Gastrocnemius medialis (tissue), 4 donors: Measurements from ENCODE around the gene NTN1. TPM values are rescaled to one million over a fixed set of nuclear protein-coding genes. Genes with fewer than 3 reads are reported as not detected.

ENCODE experiments used
- ATAC-seq, 2 donors: fragments of 150-250 bp; one replicate each; pipeline ENCODE4 v1.9.1; 2016
- DNase-seq, 2 donors: peaks; one replicate each; pipeline ENCODE4 v3.0.0-alpha.2; 2019
- H3K27ac ChIP-seq, 4 donors: fragments of 200-600 bp; sonication (generic); 1 replicate in 1 of 4; 2 replicates in 3 of 4; pipeline ENCODE4 v1.5.1; 2016 to 2018; ENCODE audit warnings: mild to moderate bottlenecking in 2 of 4, moderate library complexity in 1 of 4
- H3K27me3 ChIP-seq, 3 donors: fragments of 200-600 bp; sonication (generic) in 2 of 3; 1 replicate in 1 of 3; 2 replicates in 2 of 3; pipeline versions ENCODE4 v1.5.1 to v1.6.0; 2016 to 2019; ENCODE audit warnings: mild to moderate bottlenecking in 1 of 3, moderate library complexity in 1 of 3
- H3K36me3 ChIP-seq, 2 donors: fragments of 200-600 bp; sonication (generic) in 1 of 2; one replicate each; pipeline ENCODE4 v1.5.1; 2017 to 2018
- H3K4me1 ChIP-seq, 2 donors: fragments of 200-600 bp; sonication (generic) in 1 of 2; one replicate each; pipeline ENCODE4 v1.5.1; 2016 to 2017; ENCODE audit warnings: mild to moderate bottlenecking in 2 of 2
- H3K4me3 ChIP-seq, 4 donors: fragments of 200-600 bp; sonication (generic) in 3 of 4; 1 replicate in 1 of 4; 2 replicates in 3 of 4; pipeline ENCODE4 v1.5.1; 2016 to 2019; ENCODE audit warnings: mild to moderate bottlenecking in 2 of 4
- H3K9me3 ChIP-seq, 3 donors: fragments of 200-600 bp; sonication (generic) in 2 of 3; 1 replicate in 1 of 3; 2 replicates in 2 of 3; pipeline ENCODE4 v1.5.1; 2016 to 2019
- CTCF ChIP-seq, 5 experiments: fragments of 450-650 bp in 3 of 5; fragments of 200-600 bp in 2 of 5; sonication (generic) in 2 of 5; IDR thresholded peaks in 4 of 5; conservative IDR thresholded peaks in 1 of 5; 1 replicate in 4 of 5; 2 replicates in 1 of 5; pipeline ENCODE4 v1.5.1; 2016 to 2019; ENCODE audit warnings: antibody characterized with exemption in 5 of 5, mild to moderate bottlenecking in 3 of 5, moderate library complexity in 3 of 5
- POLR2A ChIP-seq, 2 donors: fragments of 450-650 bp; IDR thresholded peaks; one replicate each; pipeline ENCODE4 v1.6.1; 2017; ENCODE audit warnings: antibody characterized with exemption in 2 of 2, mild to moderate bottlenecking in 2 of 2, moderate library complexity in 2 of 2
- in situ Hi-C, 4 donors: fragments of 200-750 bp; cut with MboI; loops; one replicate each; pipeline versions ENCODE4 v1.15.0 to v1.8.0; 2017; ENCODE audit warnings: low sequenced_read_pairs in 4 of 4
- intact Hi-C: fragments of 100-400 bp; cut with DNase I; formaldehyde crosslinking; loops from one replicate; pipeline ENCODE4 v1.15.1; 2023; ENCODE audit warnings: low total_unique reads
- total RNA-seq, 4 donors: library from RNA; depleted of rRNA; stranded (reverse); fragments of >200 nt; gene quantifications; one replicate each; pipeline versions ENCODE4 v1.1.0 to v1.2.3, GENCODE V29; 2016

The NTN1 gene
- total RNA-seq, 4 donors from 2014 or later: 0.76 to 4.1 (median 1.2) TPM

GRCh38 chr17:9120471-9120870, 99.2 kb downstream of the NTN1 start:
- H3K27me3 ChIP-seq: peaks cover 0 to 4% (median 0%) of the 10 kb centered on the region in 3 donors
- ATAC-seq (no peak), DNase-seq (no peak)
- intact Hi-C loops (no loop called here), in situ Hi-C loops (loop anchor here in 1 of 4 donors (25.0 kb wide), 1 partner anchor 392 kb away; no protein-coding TSS in a partner anchor)
- no peak for TF ChIP-seq POLR2A (IDR thresholded peaks at IDR 0.05)
- TF ChIP-seq CTCF (IDR thresholded peaks at IDR 0.05 in 4 of 5, conservative IDR thresholded peaks at IDR 0.05 in 1 of 5): no peak
- no peak overlapping the region for H3K4me3 ChIP-seq
- no peaks in the 10 kb centered on the region for H3K36me3 ChIP-seq
- H3K4me1 ChIP-seq: no peaks in the 10 kb centered on the region
- no peaks in the 10 kb centered on the region for H3K9me3 ChIP-seq
- no peak overlapping the region for H3K27ac ChIP-seq

GRCh38 chr17:9121186-9121820, 100.0 kb downstream of the NTN1 start:
- H3K4me3 ChIP-seq: no peak overlapping the region
- ATAC-seq: no peak
- H3K27me3 ChIP-seq: peaks cover 0 to 4% (median 0%) of the 10 kb centered on the region in 3 donors
- H3K36me3 ChIP-seq: no peaks in the 10 kb centered on the region
- no peak for DNase-seq
- no peaks in the 10 kb centered on the region for H3K9me3 ChIP-seq
- intact Hi-C loops: no loop called here
- no peak for TF ChIP-seq CTCF (IDR thresholded peaks at IDR 0.05 in 4 of 5, conservative IDR thresholded peaks at IDR 0.05 in 1 of 5)
- TF ChIP-seq POLR2A (IDR thresholded peaks at IDR 0.05): no peak
- no peak overlapping the region for H3K27ac ChIP-seq
- in situ Hi-C loops: loop anchor here in 1 of 4 donors (25.0 kb wide), 1 partner anchor 391 kb away; no protein-coding TSS in a partner anchor
- H3K4me1 ChIP-seq: no peaks in the 10 kb centered on the region

GRCh38 chr17:9123594-9124553, 102.6 kb downstream of the NTN1 start:
- ATAC-seq: no peak
- Histone ChIP-seq H3K9me3 (no peaks in the 10 kb centered on the region), H3K27ac (no peak overlapping the region), H3K27me3 (no peaks in the 10 kb centered on the region), H3K4me1 (no peaks in the 10 kb centered on the region), H3K4me3 (no peak overlapping the region), H3K36me3 (no peaks in the 10 kb centered on the region)
- in situ Hi-C loops: loop anchor here in 1 of 4 donors (25.0 kb wide), 1 partner anchor 388 kb away; no protein-coding TSS in a partner anchor
- TF ChIP-seq CTCF (IDR thresholded peaks at IDR 0.05 in 4 of 5, conservative IDR thresholded peaks at IDR 0.05 in 1 of 5) (no peak), POLR2A (IDR thresholded peaks at IDR 0.05) (no peak)
- no peak for DNase-seq
- intact Hi-C loops: no loop called here

GRCh38 chr17:9124554-9124935, 103.2 kb downstream of the NTN1 start:
- no peak for ATAC-seq
- Histone ChIP-seq H3K9me3 (no peaks in the 10 kb centered on the region), H3K36me3 (no peaks in the 10 kb centered on the region), H3K4me1 (no peaks in the 10 kb centered on the region), H3K4me3 (no peak overlapping the region), H3K27me3 (no peaks in the 10 kb centered on the region), H3K27ac (no peak overlapping the region)
- no peak for TF ChIP-seq CTCF (IDR thresholded peaks at IDR 0.05 in 4 of 5, conservative IDR thresholded peaks at IDR 0.05 in 1 of 5)
- no peak for TF ChIP-seq POLR2A (IDR thresholded peaks at IDR 0.05)
- intact Hi-C loops: no loop called here
- no peak for DNase-seq
- in situ Hi-C loops: loop anchor here in 1 of 4 donors (25.0 kb wide), 1 partner anchor 388 kb away; no protein-coding TSS in a partner anchor
